Tibial artery (tissue), 4 donors: ENCODE results near the gene MGLL.

Experiments used
- DNase-seq, 2 donors: peaks; one replicate each; pipeline ENCODE4 v3.0.0-alpha.2; 2019
- H3K27ac ChIP-seq, 2 donors: fragments of 200-600 bp; sonication (generic) in 1 of 2; 1 replicate in 1 of 2; 2 replicates in 1 of 2; pipeline ENCODE4 v1.5.1; 2018 to 2019; ENCODE audit warnings: mild to moderate bottlenecking in 1 of 2
- H3K27me3 ChIP-seq, 2 donors: fragments of 200-600 bp; sonication (generic) in 1 of 2; one replicate each; pipeline versions ENCODE4 v1.5.1 to v1.6.0; 2016 to 2019
- H3K36me3 ChIP-seq, 3 donors: fragments of 200-600 bp; sonication (generic) in 2 of 3; one replicate each; pipeline ENCODE4 v1.5.1; 2016 to 2019; ENCODE audit warnings: mild to moderate bottlenecking in 2 of 3
- H3K4me1 ChIP-seq, 4 donors: fragments of 200-600 bp; sonication (generic) in 2 of 4; 1 replicate in 3 of 4; 2 replicates in 1 of 4; pipeline ENCODE4 v1.5.1; 2016 to 2019
- H3K4me3 ChIP-seq, 2 donors: fragments of 200-600 bp; sonication (generic) in 1 of 2; 1 replicate in 1 of 2; 2 replicates in 1 of 2; pipeline ENCODE4 v1.5.1; 2018 to 2019; ENCODE audit warnings: mild to moderate bottlenecking in 2 of 2
- H3K9me3 ChIP-seq, 3 donors: fragments of 200-600 bp; sonication (generic) in 1 of 3; one replicate each; pipeline ENCODE4 v1.5.1; 2016 to 2019
- CTCF ChIP-seq, 2 experiments: fragments of 200-600 bp in 1 of 2; fragments of 450-650 bp in 1 of 2; IDR thresholded peaks; one replicate each; pipeline ENCODE4 v1.5.1; 2017 to 2019; ENCODE audit warnings: antibody characterized with exemption in 2 of 2, mild to moderate bottlenecking in 1 of 2, moderate library complexity in 1 of 2
- intact Hi-C: fragments of 100-400 bp; cut with DNase I; formaldehyde crosslinking; loops from one replicate; pipeline ENCODE4 v1.15.0; 2023; ENCODE audit warnings: low total_unique reads

MGLL gene

GRCh38 chr3:127652246-127652995 lies 169.9 kb downstream of the MGLL start:
- Histone ChIP-seq H3K9me3 (no peaks in the 10 kb centered on the region), H3K36me3 (no peaks in the 10 kb centered on the region), H3K4me1 (peaks cover 0 to 26% (median 7%) of the 10 kb centered on the region in 4 donors), H3K4me3 (no peak overlapping the region), H3K27me3 (no peaks in the 10 kb centered on the region), H3K27ac (no peak overlapping the region)
- DNase-seq = peak; percentile 55 to 75
- intact Hi-C loops = loop anchor here (10.0 kb wide), 2 partner anchors 322 to 422 kb away; no protein-coding TSS in a partner anchor
- TF ChIP-seq CTCF (IDR thresholded peaks at IDR 0.05) = peak; percentile 88 to 91

- Histone ChIP-seq H3K4me1 (peaks cover 0 to 26% (median 7%) of the 10 kb centered on the region in 4 donors), H3K9me3 (no peaks in the 10 kb centered on the region), H3K36me3 (no peaks in the 10 kb centered on the region), H3K27me3 (no peaks in the 10 kb centered on the region), H3K4me3 (no peak overlapping the region), H3K27ac (no peak overlapping the region)
- no peak for TF ChIP-seq CTCF (IDR thresholded peaks at IDR 0.05)
- no peak for DNase-seq
- intact Hi-C loops = loop anchor here (10.0 kb wide), 2 partner anchors 323 to 423 kb away; no protein-coding TSS in a partner anchor
Measured at GRCh38 chr3:127651516-127652172, 170.7 kb downstream of the MGLL start.

DNA sequence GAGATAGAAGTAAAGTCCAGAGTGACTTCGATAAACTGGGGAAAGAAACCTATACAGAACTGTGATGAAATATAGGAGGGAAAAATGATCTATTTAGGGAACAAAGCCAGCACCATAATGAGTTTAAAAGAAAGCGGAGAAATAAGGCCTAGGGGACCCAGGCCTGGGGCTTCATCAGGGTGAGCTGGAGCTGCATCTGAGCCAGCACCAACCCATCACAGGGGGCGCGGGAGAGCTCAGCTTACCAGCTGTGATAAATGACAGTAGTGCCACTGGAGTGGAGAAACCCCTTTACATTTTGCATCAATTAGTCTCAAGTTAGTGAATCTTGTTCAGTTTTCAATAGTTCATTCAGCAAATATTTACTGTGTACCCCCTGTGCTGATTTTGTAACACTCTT lies 172.1 kb downstream of the MGLL start:
- Histone ChIP-seq H3K27ac (no peak overlapping the region), H3K36me3 (no peaks in the 10 kb centered on the region), H3K4me1 (peaks cover 0 to 17% (median 3%) of the 10 kb centered on the region in 4 donors), H3K4me3 (no peak overlapping the region), H3K27me3 (no peaks in the 10 kb centered on the region), H3K9me3 (no peaks in the 10 kb centered on the region)
- no peak for DNase-seq
- intact Hi-C loops = loop anchor here (10.0 kb wide), 2 partner anchors 325 to 425 kb away; no protein-coding TSS in a partner anchor
- no peak for TF ChIP-seq CTCF (IDR thresholded peaks at IDR 0.05)

GRCh38 chr3:127647845-127648204 lies 174.5 kb downstream of the MGLL start:
- intact Hi-C loops = no loop called here
- no peaks in the 10 kb centered on the region for H3K9me3 ChIP-seq

More at GRCh38 chr3:127647845-127648204, 174.5 kb downstream of the MGLL start:
- H3K4me1 ChIP-seq = peaks cover 0 to 7% (median 0%) of the 10 kb centered on the region in 4 donors
- no peaks in the 10 kb centered on the region for H3K27me3 ChIP-seq
- TF ChIP-seq CTCF (IDR thresholded peaks at IDR 0.05) = no peak
- no peaks in the 10 kb centered on the region for H3K36me3 ChIP-seq
- DNase-seq = no peak
- H3K27ac ChIP-seq = no peak overlapping the region
- H3K4me3 ChIP-seq = no peak overlapping the region
